K562 (cell line): ENCODE data around the gene AQP1. TPM values are rescaled to one million over a fixed set of nuclear protein-coding genes. Genes with fewer than 3 reads are reported as not detected.

Experiments
- CXXC5 ChIP-seq: fragments of 250-450 bp; sonication (Bioruptor Pico); IDR thresholded peaks from 2 replicates; pipeline ENCODE4 v1.8.0; 2022; ENCODE audit warnings: inconsistent platforms, mild to moderate bottlenecking, moderate library complexity
- HIVEP1 ChIP-seq: fragments of 250-450 bp; sonication (Bioruptor Pico); IDR thresholded peaks from 2 replicates; pipeline ENCODE4 v1.4.0; 2020; ENCODE audit warnings: mild to moderate bottlenecking
- KDM2B ChIP-seq: fragments of 250-450 bp; sonication (Bioruptor Pico); IDR thresholded peaks from 2 replicates; pipeline ENCODE4 v1.8.0; 2021; ENCODE audit warnings: mild to moderate bottlenecking, moderate library complexity
- MEF2D ChIP-seq: conservative IDR thresholded peaks from 2 replicates; pipeline ENCODE4 v1.6.1; 2016; ENCODE audit warnings: low read depth, missing genetic modification characterization, missing compliant biosample characterization
- ZNF830 ChIP-seq: fragments of 250-450 bp; sonication (Bioruptor Pico); IDR thresholded peaks from 2 replicates; pipeline ENCODE4 v1.5.0; 2021; ENCODE audit warnings: mild to moderate bottlenecking
- polyA plus RNA-seq, 8 experiments: library from polyadenylated mRNA; depleted of rRNA in 4 of 8; stranded (reverse) in 5 of 8; unstranded in 3 of 8; fragments of >200 nt; fragmentation: Nextera tagmentation in 2 of 8; fragmentation: Illumina TruSeq in 1 of 8; extraction: Ambion mirVana in 2 of 8; extraction: Trizol in 1 of 8; gene quantifications; 2 replicates each; pipeline versions ENCODE4 v1.2.1 to v1.2.3, GENCODE V29; 2011 to 2014; ENCODE audit warnings: inconsistent platforms in 1 of 8, missing spikeins in 1 of 8
- total RNA-seq, 7 experiments: library from RNA; depleted of rRNA in 6 of 7; stranded (reverse); fragments of >200 nt in 6 of 7; fragmentation: Illumina TruSeq in 2 of 7; extraction: Trizol in 2 of 7; gene quantifications; 2 replicates each; pipeline versions ENCODE4 v1.2.1 to v1.2.3, GENCODE V29; 2011 to 2021; ENCODE audit warnings: low replicate concordance in 1 of 7
- TF ChIP-seq, protein P1 (sequence below): fragments of 450-650 bp; IDR thresholded peaks from 2 replicates; pipeline ENCODE4 v1.6.1; 2016; ENCODE audit warnings: mild to moderate bottlenecking, moderate library complexity
- TF ChIP-seq, protein P2 (sequence below): fragments of 250-450 bp; sonication (Bioruptor Pico); IDR thresholded peaks from 2 replicates; pipeline ENCODE4 v1.5.0; 2021; ENCODE audit warnings: mild to moderate bottlenecking, borderline replicate concordance
- TF ChIP-seq, protein P3 (sequence below): sonication (generic); formaldehyde crosslinking; IDR thresholded peaks from 2 replicates; pipeline ENCODE4 v1.9.0; 2022; ENCODE audit warnings: mild to moderate bottlenecking, missing genetic modification reagents
- TF ChIP-seq, protein P4 (sequence below): fragments of 250-450 bp; sonication (Bioruptor Pico); IDR thresholded peaks from 2 replicates; pipeline ENCODE4 v1.8.0; 2021; ENCODE audit warnings: moderate library complexity, mild to moderate bottlenecking, inconsistent platforms
- TF ChIP-seq, protein P5 (sequence below): IDR thresholded peaks from 2 replicates; pipeline ENCODE4 v1.6.1; 2016; ENCODE audit warnings: missing genetic modification characterization, missing compliant biosample characterization

Gene AQP1
- total and polyA plus RNA-seq, 9 of the 15 experiments (the other 6 are each of a cell fraction or from before 2014, with no cell fraction given) = 0.18 to 12.6 (median 4.1) TPM

DNA sequence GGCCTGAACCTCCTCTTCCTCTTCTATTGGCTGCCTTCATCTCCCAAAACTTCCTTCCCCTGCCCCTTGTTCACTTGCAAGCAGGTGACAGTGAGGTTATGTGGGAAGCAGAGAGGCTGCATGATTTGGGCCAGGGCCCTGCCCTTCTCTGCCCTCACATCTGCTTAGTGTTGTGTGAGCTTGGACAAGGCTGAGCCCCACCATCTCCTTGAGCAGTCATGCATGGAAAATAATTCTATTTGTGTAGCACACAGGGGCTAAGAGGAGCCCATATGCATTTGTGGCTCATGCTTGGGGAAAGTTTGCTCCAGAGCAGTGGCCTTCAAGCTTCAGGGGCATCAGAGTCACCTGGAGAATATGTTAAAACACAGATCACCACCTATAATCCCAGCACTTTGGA lies 26.8 kb upstream of the AQP1 start (continued):
- TF ChIP-seq, protein P1, sequence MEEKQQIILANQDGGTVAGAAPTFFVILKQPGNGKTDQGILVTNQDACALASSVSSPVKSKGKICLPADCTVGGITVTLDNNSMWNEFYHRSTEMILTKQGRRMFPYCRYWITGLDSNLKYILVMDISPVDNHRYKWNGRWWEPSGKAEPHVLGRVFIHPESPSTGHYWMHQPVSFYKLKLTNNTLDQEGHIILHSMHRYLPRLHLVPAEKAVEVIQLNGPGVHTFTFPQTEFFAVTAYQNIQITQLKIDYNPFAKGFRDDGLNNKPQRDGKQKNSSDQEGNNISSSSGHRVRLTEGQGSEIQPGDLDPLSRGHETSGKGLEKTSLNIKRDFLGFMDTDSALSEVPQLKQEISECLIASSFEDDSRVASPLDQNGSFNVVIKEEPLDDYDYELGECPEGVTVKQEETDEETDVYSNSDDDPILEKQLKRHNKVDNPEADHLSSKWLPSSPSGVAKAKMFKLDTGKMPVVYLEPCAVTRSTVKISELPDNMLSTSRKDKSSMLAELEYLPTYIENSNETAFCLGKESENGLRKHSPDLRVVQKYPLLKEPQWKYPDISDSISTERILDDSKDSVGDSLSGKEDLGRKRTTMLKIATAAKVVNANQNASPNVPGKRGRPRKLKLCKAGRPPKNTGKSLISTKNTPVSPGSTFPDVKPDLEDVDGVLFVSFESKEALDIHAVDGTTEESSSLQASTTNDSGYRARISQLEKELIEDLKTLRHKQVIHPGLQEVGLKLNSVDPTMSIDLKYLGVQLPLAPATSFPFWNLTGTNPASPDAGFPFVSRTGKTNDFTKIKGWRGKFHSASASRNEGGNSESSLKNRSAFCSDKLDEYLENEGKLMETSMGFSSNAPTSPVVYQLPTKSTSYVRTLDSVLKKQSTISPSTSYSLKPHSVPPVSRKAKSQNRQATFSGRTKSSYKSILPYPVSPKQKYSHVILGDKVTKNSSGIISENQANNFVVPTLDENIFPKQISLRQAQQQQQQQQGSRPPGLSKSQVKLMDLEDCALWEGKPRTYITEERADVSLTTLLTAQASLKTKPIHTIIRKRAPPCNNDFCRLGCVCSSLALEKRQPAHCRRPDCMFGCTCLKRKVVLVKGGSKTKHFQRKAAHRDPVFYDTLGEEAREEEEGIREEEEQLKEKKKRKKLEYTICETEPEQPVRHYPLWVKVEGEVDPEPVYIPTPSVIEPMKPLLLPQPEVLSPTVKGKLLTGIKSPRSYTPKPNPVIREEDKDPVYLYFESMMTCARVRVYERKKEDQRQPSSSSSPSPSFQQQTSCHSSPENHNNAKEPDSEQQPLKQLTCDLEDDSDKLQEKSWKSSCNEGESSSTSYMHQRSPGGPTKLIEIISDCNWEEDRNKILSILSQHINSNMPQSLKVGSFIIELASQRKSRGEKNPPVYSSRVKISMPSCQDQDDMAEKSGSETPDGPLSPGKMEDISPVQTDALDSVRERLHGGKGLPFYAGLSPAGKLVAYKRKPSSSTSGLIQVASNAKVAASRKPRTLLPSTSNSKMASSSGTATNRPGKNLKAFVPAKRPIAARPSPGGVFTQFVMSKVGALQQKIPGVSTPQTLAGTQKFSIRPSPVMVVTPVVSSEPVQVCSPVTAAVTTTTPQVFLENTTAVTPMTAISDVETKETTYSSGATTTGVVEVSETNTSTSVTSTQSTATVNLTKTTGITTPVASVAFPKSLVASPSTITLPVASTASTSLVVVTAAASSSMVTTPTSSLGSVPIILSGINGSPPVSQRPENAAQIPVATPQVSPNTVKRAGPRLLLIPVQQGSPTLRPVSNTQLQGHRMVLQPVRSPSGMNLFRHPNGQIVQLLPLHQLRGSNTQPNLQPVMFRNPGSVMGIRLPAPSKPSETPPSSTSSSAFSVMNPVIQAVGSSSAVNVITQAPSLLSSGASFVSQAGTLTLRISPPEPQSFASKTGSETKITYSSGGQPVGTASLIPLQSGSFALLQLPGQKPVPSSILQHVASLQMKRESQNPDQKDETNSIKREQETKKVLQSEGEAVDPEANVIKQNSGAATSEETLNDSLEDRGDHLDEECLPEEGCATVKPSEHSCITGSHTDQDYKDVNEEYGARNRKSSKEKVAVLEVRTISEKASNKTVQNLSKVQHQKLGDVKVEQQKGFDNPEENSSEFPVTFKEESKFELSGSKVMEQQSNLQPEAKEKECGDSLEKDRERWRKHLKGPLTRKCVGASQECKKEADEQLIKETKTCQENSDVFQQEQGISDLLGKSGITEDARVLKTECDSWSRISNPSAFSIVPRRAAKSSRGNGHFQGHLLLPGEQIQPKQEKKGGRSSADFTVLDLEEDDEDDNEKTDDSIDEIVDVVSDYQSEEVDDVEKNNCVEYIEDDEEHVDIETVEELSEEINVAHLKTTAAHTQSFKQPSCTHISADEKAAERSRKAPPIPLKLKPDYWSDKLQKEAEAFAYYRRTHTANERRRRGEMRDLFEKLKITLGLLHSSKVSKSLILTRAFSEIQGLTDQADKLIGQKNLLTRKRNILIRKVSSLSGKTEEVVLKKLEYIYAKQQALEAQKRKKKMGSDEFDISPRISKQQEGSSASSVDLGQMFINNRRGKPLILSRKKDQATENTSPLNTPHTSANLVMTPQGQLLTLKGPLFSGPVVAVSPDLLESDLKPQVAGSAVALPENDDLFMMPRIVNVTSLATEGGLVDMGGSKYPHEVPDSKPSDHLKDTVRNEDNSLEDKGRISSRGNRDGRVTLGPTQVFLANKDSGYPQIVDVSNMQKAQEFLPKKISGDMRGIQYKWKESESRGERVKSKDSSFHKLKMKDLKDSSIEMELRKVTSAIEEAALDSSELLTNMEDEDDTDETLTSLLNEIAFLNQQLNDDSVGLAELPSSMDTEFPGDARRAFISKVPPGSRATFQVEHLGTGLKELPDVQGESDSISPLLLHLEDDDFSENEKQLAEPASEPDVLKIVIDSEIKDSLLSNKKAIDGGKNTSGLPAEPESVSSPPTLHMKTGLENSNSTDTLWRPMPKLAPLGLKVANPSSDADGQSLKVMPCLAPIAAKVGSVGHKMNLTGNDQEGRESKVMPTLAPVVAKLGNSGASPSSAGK = no peak
- TF ChIP-seq HIVEP1 (CRISPR knock-in tag) = no peak
- no peak for TF ChIP-seq CXXC5 (CRISPR knock-in tag)
- TF ChIP-seq, protein P2, sequence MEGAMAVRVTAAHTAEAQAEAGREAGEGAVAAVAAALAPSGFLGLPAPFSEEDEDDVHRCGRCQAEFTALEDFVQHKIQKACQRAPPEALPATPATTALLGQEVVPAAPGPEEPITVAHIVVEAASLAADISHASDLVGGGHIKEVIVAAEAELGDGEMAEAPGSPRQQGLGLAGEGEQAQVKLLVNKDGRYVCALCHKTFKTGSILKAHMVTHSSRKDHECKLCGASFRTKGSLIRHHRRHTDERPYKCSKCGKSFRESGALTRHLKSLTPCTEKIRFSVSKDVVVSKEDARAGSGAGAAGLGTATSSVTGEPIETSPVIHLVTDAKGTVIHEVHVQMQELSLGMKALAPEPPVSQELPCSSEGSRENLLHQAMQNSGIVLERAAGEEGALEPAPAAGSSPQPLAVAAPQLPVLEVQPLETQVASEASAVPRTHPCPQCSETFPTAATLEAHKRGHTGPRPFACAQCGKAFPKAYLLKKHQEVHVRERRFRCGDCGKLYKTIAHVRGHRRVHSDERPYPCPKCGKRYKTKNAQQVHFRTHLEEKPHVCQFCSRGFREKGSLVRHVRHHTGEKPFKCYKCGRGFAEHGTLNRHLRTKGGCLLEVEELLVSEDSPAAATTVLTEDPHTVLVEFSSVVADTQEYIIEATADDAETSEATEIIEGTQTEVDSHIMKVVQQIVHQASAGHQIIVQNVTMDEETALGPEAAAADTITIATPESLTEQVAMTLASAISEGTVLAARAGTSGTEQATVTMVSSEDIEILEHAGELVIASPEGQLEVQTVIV (CRISPR knock-in tag) = no peak
- TF ChIP-seq MEF2D (tag) = no peak
- TF ChIP-seq, protein P3, sequence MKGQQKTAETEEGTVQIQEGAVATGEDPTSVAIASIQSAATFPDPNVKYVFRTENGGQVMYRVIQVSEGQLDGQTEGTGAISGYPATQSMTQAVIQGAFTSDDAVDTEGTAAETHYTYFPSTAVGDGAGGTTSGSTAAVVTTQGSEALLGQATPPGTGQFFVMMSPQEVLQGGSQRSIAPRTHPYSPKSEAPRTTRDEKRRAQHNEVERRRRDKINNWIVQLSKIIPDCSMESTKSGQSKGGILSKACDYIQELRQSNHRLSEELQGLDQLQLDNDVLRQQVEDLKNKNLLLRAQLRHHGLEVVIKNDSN (CRISPR knock-in tag) = no peak
- TF ChIP-seq, protein P4, sequence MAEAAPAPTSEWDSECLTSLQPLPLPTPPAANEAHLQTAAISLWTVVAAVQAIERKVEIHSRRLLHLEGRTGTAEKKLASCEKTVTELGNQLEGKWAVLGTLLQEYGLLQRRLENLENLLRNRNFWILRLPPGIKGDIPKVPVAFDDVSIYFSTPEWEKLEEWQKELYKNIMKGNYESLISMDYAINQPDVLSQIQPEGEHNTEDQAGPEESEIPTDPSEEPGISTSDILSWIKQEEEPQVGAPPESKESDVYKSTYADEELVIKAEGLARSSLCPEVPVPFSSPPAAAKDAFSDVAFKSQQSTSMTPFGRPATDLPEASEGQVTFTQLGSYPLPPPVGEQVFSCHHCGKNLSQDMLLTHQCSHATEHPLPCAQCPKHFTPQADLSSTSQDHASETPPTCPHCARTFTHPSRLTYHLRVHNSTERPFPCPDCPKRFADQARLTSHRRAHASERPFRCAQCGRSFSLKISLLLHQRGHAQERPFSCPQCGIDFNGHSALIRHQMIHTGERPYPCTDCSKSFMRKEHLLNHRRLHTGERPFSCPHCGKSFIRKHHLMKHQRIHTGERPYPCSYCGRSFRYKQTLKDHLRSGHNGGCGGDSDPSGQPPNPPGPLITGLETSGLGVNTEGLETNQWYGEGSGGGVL (CRISPR knock-in tag) = no peak
- TF ChIP-seq, protein P5, sequence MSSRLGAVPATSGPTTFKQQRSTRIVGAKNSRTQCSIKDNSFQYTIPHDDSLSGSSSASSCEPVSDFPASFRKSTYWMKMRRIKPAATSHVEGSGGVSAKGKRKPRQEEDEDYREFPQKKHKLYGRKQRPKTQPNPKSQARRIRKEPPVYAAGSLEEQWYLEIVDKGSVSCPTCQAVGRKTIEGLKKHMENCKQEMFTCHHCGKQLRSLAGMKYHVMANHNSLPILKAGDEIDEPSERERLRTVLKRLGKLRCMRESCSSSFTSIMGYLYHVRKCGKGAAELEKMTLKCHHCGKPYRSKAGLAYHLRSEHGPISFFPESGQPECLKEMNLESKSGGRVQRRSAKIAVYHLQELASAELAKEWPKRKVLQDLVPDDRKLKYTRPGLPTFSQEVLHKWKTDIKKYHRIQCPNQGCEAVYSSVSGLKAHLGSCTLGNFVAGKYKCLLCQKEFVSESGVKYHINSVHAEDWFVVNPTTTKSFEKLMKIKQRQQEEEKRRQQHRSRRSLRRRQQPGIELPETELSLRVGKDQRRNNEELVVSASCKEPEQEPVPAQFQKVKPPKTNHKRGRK (tag) = no peak
- no peak for TF ChIP-seq ZNF830 (CRISPR knock-in tag)
- TF ChIP-seq KDM2B = no peak
